A549 (cell line): ENCODE results near the gene MSH6. TPM values are rescaled to one million over a fixed set of nuclear protein-coding genes. Genes with fewer than 3 reads are reported as not detected.

Experiments used
- ATAC-seq, 2 experiments: fragments of 200-7000 bp in 1 of 2; fragments of >200 bp in 1 of 2; cut with Nextera tagmentation in 1 of 2; cut with Tn5 transposase in 1 of 2; 3 replicates each; pipeline versions ENCODE4 v1.8.0 to v1.9.1; 2018 to 2020; ENCODE audit warnings: mild to moderate bottlenecking in 1 of 2, moderate library complexity in 1 of 2
- CTCF ChIA-PET: fragments of 300-600 bp; sonication (Branson Sonifier 250); formaldehyde crosslinking; extraction: SDS; loops from one replicate; lab custom pipeline; 2021; ENCODE audit warnings: antibody characterized with exemption, inconsistent platforms; lab: Yijun Ruan, JAX
- POLR2A ChIA-PET: fragments of 350-600 bp; formaldehyde crosslinking; extraction: SDS; loops from one replicate; lab custom pipeline; 2021; ENCODE audit warnings: antibody characterized with exemption, inconsistent platforms; lab: Yijun Ruan, JAX
- DNase-seq, 2 experiments: peaks; one replicate each; pipeline versions ENCODE4 v3.0.0 to v3.0.0-alpha.2; 2011 to 2016; ENCODE audit warnings: low read depth in 1 of 2, low spot score in 1 of 2
- FAIRE-seq: peaks from 2 replicates; lab custom pipeline; 2011; peaks lifted over from hg19 to GRCh38; lab: Jason Lieb, UNC
- H3K27ac ChIP-seq, 2 experiments: fragments of >200 bp; sonication (Bioruptor Twin); formaldehyde crosslinking; 3 replicates each; pipeline ENCODE4 v1.5.1; 2016 to 2017
- H3K4me1 ChIP-seq: fragments of >200 bp; sonication (Bioruptor Twin); formaldehyde crosslinking; 3 replicates; pipeline ENCODE4 v1.6.1; 2016
- H3K4me2 ChIP-seq: fragments of >200 bp; sonication (Bioruptor Twin); formaldehyde crosslinking; 3 replicates; pipeline ENCODE4 v1.6.1; 2016
- H3K4me3 ChIP-seq: fragments of >200 bp; sonication (Bioruptor Twin); formaldehyde crosslinking; 3 replicates; pipeline ENCODE4 v1.5.1; 2016
- H3K9me3 ChIP-seq: fragments of >200 bp; sonication (Bioruptor Twin); formaldehyde crosslinking; 3 replicates; pipeline ENCODE4 v1.6.1; 2016
- CEBPB ChIP-seq, 2 experiments: fragments of >200 bp in 1 of 2; sonication (Bioruptor Twin) in 1 of 2; formaldehyde crosslinking in 1 of 2; IDR thresholded peaks; 2 replicates each; pipeline ENCODE4 v1.6.1; 2012 to 2016
- EHMT2 ChIP-seq: fragments of 200-600 bp; sonication (generic); IDR thresholded peaks from 2 replicates; pipeline ENCODE4 v1.6.1; 2016; ENCODE audit warnings: antibody characterized with exemption, low read depth, mild to moderate bottlenecking, moderate library complexity
- FOSB ChIP-seq: fragments of 250-450 bp; sonication (Bioruptor Pico); IDR thresholded peaks from 2 replicates; pipeline ENCODE4 v1.5.0; 2020; ENCODE audit warnings: mild to moderate bottlenecking, moderate library complexity
- FOSL2 ChIP-seq, 2 experiments: fragments of 450-650 bp in 1 of 2; fragments of >200 bp in 1 of 2; sonication (Bioruptor Twin) in 1 of 2; formaldehyde crosslinking; IDR thresholded peaks; 2 replicates each; pipeline versions ENCODE4 v1.5.0 to v1.6.1; 2016 to 2020; ENCODE audit warnings: mild to moderate bottlenecking in 1 of 2, moderate library complexity in 1 of 2
- HDAC2 ChIP-seq: fragments of 200-600 bp; sonication (generic); IDR thresholded peaks from 2 replicates; pipeline ENCODE4 v1.6.1; 2016
- HES2 ChIP-seq: fragments of >200 bp; sonication (Bioruptor Twin); formaldehyde crosslinking; IDR thresholded peaks from 2 replicates; pipeline ENCODE4 v1.6.1; 2016
- HOXA7 ChIP-seq: fragments of 250-450 bp; sonication (Bioruptor Pico); IDR thresholded peaks from 2 replicates; pipeline ENCODE4 v1.5.0; 2020; ENCODE audit warnings: mild to moderate bottlenecking, moderate library complexity
- JUNB ChIP-seq: fragments of >200 bp; sonication (Bioruptor Twin); formaldehyde crosslinking; IDR thresholded peaks from 2 replicates; pipeline ENCODE4 v1.6.1; 2016
- KDM5A ChIP-seq: fragments of 200-600 bp; sonication (generic); IDR thresholded peaks from 2 replicates; pipeline ENCODE4 v1.6.1; 2016; ENCODE audit warnings: antibody characterized with exemption, mild to moderate bottlenecking
- MAZ ChIP-seq: fragments of 150-350 bp; IDR thresholded peaks from 2 replicates; pipeline ENCODE4 v1.6.1; 2014; ENCODE audit warnings: antibody characterized with exemption, low read depth, low read length, borderline replicate concordance
- MYC ChIP-seq: IDR thresholded peaks from 2 replicates; pipeline ENCODE4 v1.6.1; 2012; ENCODE audit warnings: mild to moderate bottlenecking, inconsistent platforms, low read length, improper control_type of control experiment, borderline replicate concordance
- NFE2L2 ChIP-seq: fragments of 150-350 bp; conservative IDR thresholded peaks from 2 replicates; pipeline ENCODE4 v1.6.1; 2014; ENCODE audit warnings: low read length
- NR3C1 ChIP-seq: fragments of >200 bp; sonication (Bioruptor Twin); formaldehyde crosslinking; IDR thresholded peaks from 3 replicates; pipeline ENCODE4 v1.6.1; 2017
- PHF8 ChIP-seq: fragments of 200-600 bp; sonication (generic); IDR thresholded peaks from 2 replicates; pipeline ENCODE4 v1.6.1; 2016; ENCODE audit warnings: low read depth, mild to moderate bottlenecking, antibody characterized with exemption, moderate library complexity, borderline replicate concordance
- POLR2AphosphoS2 ChIP-seq: conservative IDR thresholded peaks from 2 replicates; pipeline ENCODE4 v1.6.1; 2012; ENCODE audit warnings: low read length, improper control_type of control experiment, inconsistent platforms
- RAD21 ChIP-seq, 2 experiments: fragments of >200 bp in 1 of 2; sonication (Bioruptor Twin) in 1 of 2; formaldehyde crosslinking in 1 of 2; IDR thresholded peaks in 1 of 2; conservative IDR thresholded peaks in 1 of 2; 2 replicates in 1 of 2; 3 replicates in 1 of 2; pipeline ENCODE4 v1.6.1; 2012 to 2018; ENCODE audit warnings: inconsistent platforms in 1 of 2
- RCOR1 ChIP-seq: fragments of 150-350 bp; IDR thresholded peaks from 2 replicates; pipeline ENCODE4 v1.6.1; 2014; ENCODE audit warnings: antibody characterized with exemption, low read length, low read depth
- RNF2 ChIP-seq: fragments of 200-600 bp; sonication (generic); IDR thresholded peaks from 2 replicates; pipeline ENCODE4 v1.6.1; 2016; ENCODE audit warnings: low read depth, mild to moderate bottlenecking, antibody characterized with exemption, moderate library complexity, borderline replicate concordance
- SREBF2 ChIP-seq: fragments of 450-650 bp; IDR thresholded peaks from 2 replicates; pipeline ENCODE4 v1.6.1; 2014; ENCODE audit warnings: mild to moderate bottlenecking, moderate library complexity
- ZC3H11A ChIP-seq: fragments of 450-650 bp; IDR thresholded peaks from 2 replicates; pipeline ENCODE4 v1.6.1; 2014; ENCODE audit warnings: antibody characterized with exemption, mild to moderate bottlenecking
- ZFP36 ChIP-seq: fragments of 450-650 bp; IDR thresholded peaks from 2 replicates; pipeline ENCODE4 v1.6.1; 2014; ENCODE audit warnings: borderline replicate concordance; ENCODE audit not compliant: partially characterized antibody
- WGBS: methylation state at CpG from one replicate; pipeline ENCODE4 v1.1.6; 2017; ENCODE audit errors: missing lambda C conversion rate; 5-methylcytosine and 5-hydroxymethylcytosine counted together
- polyA plus RNA-seq, 4 experiments: library from polyadenylated mRNA; depleted of rRNA in 3 of 4; stranded (reverse); fragments of >200 nt; fragmentation: RNase III in 1 of 4; extraction: RNeasy Plus Mini Kit Qiagen cat#74134 plus additional on column Dnase treatment in 1 of 4; gene quantifications; 2 replicates in 3 of 4; 3 replicates in 1 of 4; pipeline ENCODE4 v1.2.3, GENCODE V29; 2011 to 2017
- TF ChIP-seq, protein P1 (sequence below): IDR thresholded peaks from 2 replicates; pipeline ENCODE4 v1.6.1; 2012
- TF ChIP-seq, protein P2 (sequence below): fragments of 450-650 bp; IDR thresholded peaks from 2 replicates; pipeline ENCODE4 v1.6.1; 2014; ENCODE audit warnings: antibody characterized with exemption
- TF ChIP-seq, protein P3 (sequence below): fragments of >200 bp; sonication (Bioruptor Twin); formaldehyde crosslinking; IDR thresholded peaks from 3 replicates; pipeline ENCODE4 v1.5.1; 2016
- TF ChIP-seq, protein P4 (sequence below): IDR thresholded peaks from 2 replicates; pipeline ENCODE4 v1.6.1; 2012; ENCODE audit warnings: low read depth, borderline replicate concordance

MSH6 gene
- polyA plus RNA-seq, 2 of the 4 experiments (the other 2 are of a cell fraction) = 82.7 to 108 TPM

- 0 out of 4 replicates have a peak, but pooled peaks of 1 of the 2 experiments have one; percentile 8 for TF ChIP-seq CEBPB (IDR thresholded peaks at IDR 0.05)
- TF ChIP-seq HOXA7 (CRISPR knock-in tag) = no peak
- Histone ChIP-seq H3K4me3 (no peak overlapping the region), H3K27ac (no peak overlapping the region), H3K9me3 (peaks cover 12% of the 10 kb centered on the region), H3K4me2 (no peak overlapping the region), H3K4me1 (no peaks in the 10 kb centered on the region)
- CTCF ChIA-PET = interaction anchor here (0.6 to 8.7 kb wide), 10 partner anchors 11 to 433 kb away, joined by 3 to 170 read pairs (median 16); partner anchors contain the start of gene MSH6
- POLR2A ChIA-PET = no interaction called here
- FAIRE-seq (no peak), ATAC-seq (no peak), DNase-seq (no peak)
- WGBS = 73% methylated on average over 9 of the region's 9 CpGs
Observed at GRCh38 chr2:47769318-47769717, 13.6 kb upstream of the MSH6 start.

DNA sequence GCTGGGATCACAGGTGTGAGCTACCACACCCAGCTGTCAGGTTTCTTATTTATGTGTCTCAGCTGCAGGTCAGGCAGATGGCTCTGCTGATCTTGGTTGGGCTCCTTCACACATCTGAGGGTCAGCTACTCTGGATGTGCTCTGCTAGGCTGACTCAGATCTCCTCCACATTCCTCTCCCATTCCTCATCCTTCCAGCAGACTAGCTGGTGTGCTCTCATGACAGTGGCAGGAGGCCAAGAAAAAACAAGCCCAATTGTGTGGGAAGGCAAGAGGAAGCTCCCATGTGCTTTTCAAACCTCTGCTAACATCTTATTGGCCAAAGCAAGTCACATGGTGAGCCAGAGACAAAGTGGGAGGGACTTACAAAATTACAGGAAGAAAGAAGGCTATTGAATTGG is 11.7 kb upstream of the MSH6 start:
- Histone ChIP-seq H3K4me2 (no peak overlapping the region), H3K27ac (0 out of 6 replicates have a peak overlapping the region, but pooled peaks of 1 of the 2 experiments have one; percentile 1), H3K9me3 (peaks cover 12% of the 10 kb centered on the region), H3K4me1 (no peaks in the 10 kb centered on the region), H3K4me3 (no peak overlapping the region)
- CTCF ChIA-PET = interaction anchor here (0.5 to 8.7 kb wide), 7 partner anchors 9 to 805 kb away, joined by 3 to 170 read pairs (median 3); partner anchors contain the start of gene MSH6
- DNase-seq (peak in 1 of 2 experiments; percentile 87), FAIRE-seq (no peak), ATAC-seq (peak; percentile 72 to 78)
- TF ChIP-seq, protein P1, sequence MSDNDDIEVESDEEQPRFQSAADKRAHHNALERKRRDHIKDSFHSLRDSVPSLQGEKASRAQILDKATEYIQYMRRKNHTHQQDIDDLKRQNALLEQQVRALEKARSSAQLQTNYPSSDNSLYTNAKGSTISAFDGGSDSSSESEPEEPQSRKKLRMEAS = peak; percentile 45; the same call in 1 of the 2 replicates
- TF ChIP-seq POLR2AphosphoS2 (no peak), PHF8 (no peak), ZC3H11A (no peak), FOSL2 (IDR thresholded peaks at IDR 0.05) (no peak), FOSL2 (CRISPR knock-in tag; IDR thresholded peaks at IDR 0.05) (peak; percentile 83), EHMT2 (no peak), MAZ (no peak)
- TF ChIP-seq, protein P2, sequence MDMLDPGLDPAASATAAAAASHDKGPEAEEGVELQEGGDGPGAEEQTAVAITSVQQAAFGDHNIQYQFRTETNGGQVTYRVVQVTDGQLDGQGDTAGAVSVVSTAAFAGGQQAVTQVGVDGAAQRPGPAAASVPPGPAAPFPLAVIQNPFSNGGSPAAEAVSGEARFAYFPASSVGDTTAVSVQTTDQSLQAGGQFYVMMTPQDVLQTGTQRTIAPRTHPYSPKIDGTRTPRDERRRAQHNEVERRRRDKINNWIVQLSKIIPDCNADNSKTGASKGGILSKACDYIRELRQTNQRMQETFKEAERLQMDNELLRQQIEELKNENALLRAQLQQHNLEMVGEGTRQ = peak; percentile 81
- TF ChIP-seq, protein P3, sequence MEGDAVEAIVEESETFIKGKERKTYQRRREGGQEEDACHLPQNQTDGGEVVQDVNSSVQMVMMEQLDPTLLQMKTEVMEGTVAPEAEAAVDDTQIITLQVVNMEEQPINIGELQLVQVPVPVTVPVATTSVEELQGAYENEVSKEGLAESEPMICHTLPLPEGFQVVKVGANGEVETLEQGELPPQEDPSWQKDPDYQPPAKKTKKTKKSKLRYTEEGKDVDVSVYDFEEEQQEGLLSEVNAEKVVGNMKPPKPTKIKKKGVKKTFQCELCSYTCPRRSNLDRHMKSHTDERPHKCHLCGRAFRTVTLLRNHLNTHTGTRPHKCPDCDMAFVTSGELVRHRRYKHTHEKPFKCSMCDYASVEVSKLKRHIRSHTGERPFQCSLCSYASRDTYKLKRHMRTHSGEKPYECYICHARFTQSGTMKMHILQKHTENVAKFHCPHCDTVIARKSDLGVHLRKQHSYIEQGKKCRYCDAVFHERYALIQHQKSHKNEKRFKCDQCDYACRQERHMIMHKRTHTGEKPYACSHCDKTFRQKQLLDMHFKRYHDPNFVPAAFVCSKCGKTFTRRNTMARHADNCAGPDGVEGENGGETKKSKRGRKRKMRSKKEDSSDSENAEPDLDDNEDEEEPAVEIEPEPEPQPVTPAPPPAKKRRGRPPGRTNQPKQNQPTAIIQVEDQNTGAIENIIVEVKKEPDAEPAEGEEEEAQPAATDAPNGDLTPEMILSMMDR = no peak
- POLR2A ChIA-PET = interaction anchor here (0.5 to 1.2 kb wide), 4 partner anchors 12 to 437 kb away, joined by 3 to 12 read pairs (median 3); partner anchors contain the start of gene MSH6

DNA sequence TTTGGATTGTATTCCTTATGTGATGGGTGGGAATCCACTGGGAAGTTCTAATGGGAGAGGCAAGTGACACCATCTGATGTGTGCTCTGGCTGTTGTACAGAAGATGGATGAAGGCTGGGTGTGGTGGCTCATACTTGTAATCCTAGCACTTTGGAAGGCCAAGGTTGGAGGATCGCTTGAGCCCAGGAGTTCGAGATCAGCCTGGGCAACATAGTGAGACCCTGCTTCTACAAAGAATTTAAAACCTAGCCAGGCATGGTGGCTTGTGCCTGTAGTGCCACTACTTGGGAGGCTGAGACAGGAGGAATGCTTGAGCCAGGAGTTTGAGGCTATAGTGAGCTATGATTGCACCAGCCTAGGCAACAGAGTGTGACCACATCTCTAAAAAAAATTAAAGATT is 10.6 kb upstream of the MSH6 start:
- CTCF ChIA-PET = interaction anchor here (8.7 kb wide), 1 partner anchor 334 kb away, joined by 170 read pairs; no protein-coding TSS in a partner anchor

More for the DNA sequence above, 10.6 kb upstream of the MSH6 start:
- no peaks in the 10 kb centered on the region for H3K4me1 ChIP-seq
- H3K27ac ChIP-seq = no peak overlapping the region
- WGBS = 67% methylated on average over 2 of the region's 2 CpGs
- no peak for ATAC-seq
- POLR2A ChIA-PET = interaction anchor here (1.4 kb wide), 1 partner anchor 11 kb away, joined by 4 read pairs; the partner anchor contains the start of gene MSH6
- no peak for TF ChIP-seq RAD21 (conservative IDR thresholded peaks at IDR 0.05 in 1 of 2, IDR thresholded peaks at IDR 0.05 in 1 of 2)
- no peak for TF ChIP-seq FOSL2 (IDR thresholded peaks at IDR 0.05)
- TF ChIP-seq FOSL2 (CRISPR knock-in tag; IDR thresholded peaks at IDR 0.05) = no peak
- TF ChIP-seq HES2 = no peak
- TF ChIP-seq NFE2L2 = no peak
- TF ChIP-seq KDM5A = no peak
- TF ChIP-seq HDAC2 = no peak
- TF ChIP-seq RCOR1 = no peak
- TF ChIP-seq, protein P4, sequence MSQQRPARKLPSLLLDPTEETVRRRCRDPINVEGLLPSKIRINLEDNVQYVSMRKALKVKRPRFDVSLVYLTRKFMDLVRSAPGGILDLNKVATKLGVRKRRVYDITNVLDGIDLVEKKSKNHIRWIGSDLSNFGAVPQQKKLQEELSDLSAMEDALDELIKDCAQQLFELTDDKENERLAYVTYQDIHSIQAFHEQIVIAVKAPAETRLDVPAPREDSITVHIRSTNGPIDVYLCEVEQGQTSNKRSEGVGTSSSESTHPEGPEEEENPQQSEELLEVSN = no peak
- TF ChIP-seq SREBF2 = no peak
- TF ChIP-seq JUNB = no peak
- TF ChIP-seq EHMT2 = no peak
- TF ChIP-seq FOSB = no peak
- no peak for TF ChIP-seq ZFP36
- no peak for TF ChIP-seq PHF8
- no peak for TF ChIP-seq NR3C1
- TF ChIP-seq RNF2 = no peak
- TF ChIP-seq MYC = no peak
- TF ChIP-seq POLR2AphosphoS2 = no peak
- DNase-seq = no peak
- no peak overlapping the region for H3K4me2 ChIP-seq
- peaks cover 12% of the 10 kb centered on the region for H3K9me3 ChIP-seq
- H3K4me3 ChIP-seq = no peak overlapping the region
- no peak for FAIRE-seq
